Endothelial cell (in vitro differentiated cells): ENCODE measurements around the gene UQCRFS1. TPM values are rescaled to one million over a fixed set of nuclear protein-coding genes. Genes with fewer than 3 reads are reported as not detected.
"Not testable (repeated sequence)": the region's sequence is repeated elsewhere in the genome, so short reads cannot be mapped to it uniquely, and the experiment has no call there.

Experiments
- DNase-seq: peaks from one replicate; pipeline ENCODE4 v3.0.0; 2021; ENCODE audit warnings: low spot score
- H3K27ac Mint-ChIP-seq: one replicate; pipeline ENCODE4 v1.8.0; 2021; ENCODE audit warnings: mixed read lengths, inconsistent platforms; ENCODE audit not compliant: unreplicated experiment
- H3K27me3 Mint-ChIP-seq: one replicate; pipeline ENCODE4 v1.8.0; 2021; ENCODE audit warnings: mild to moderate bottlenecking, moderate library complexity, mixed read lengths, inconsistent platforms; ENCODE audit not compliant: unreplicated experiment
- H3K36me3 Mint-ChIP-seq: one replicate; pipeline ENCODE4 v1.8.0; 2021; ENCODE audit warnings: mild to moderate bottlenecking, low read depth, mixed read lengths, inconsistent platforms; ENCODE audit not compliant: unreplicated experiment
- H3K4me1 Mint-ChIP-seq: one replicate; pipeline ENCODE4 v1.8.0; 2021; ENCODE audit warnings: mild to moderate bottlenecking, mixed read lengths, inconsistent platforms; ENCODE audit not compliant: unreplicated experiment
- H3K4me3 Mint-ChIP-seq: one replicate; pipeline ENCODE4 v1.8.0; 2021; ENCODE audit warnings: mild to moderate bottlenecking, mixed read lengths, inconsistent platforms; ENCODE audit not compliant: unreplicated experiment
- H3K9me3 Mint-ChIP-seq: one replicate; pipeline ENCODE4 v1.8.0; 2021; ENCODE audit warnings: mixed read lengths, inconsistent platforms; ENCODE audit not compliant: unreplicated experiment
- CTCF ChIP-seq: fragments of 200-600 bp; sonication (generic); IDR thresholded peaks from one replicate; pipeline ENCODE4 v1.5.0; 2021; ENCODE audit warnings: antibody characterized with exemption; ENCODE audit not compliant: unreplicated experiment
- total RNA-seq: library from RNA; stranded (reverse); fragmentation: NEBNext Ultra II Directional; extraction: Animal tissue kit (Norgen Biotek cat#: 25700); gene quantifications from one replicate; pipeline ENCODE4 v1.2.1, GENCODE V29; 2021; ENCODE audit not compliant: unreplicated experiment

The UQCRFS1 gene
- total RNA-seq, 1 donor from 2014 or later, result 32.6 TPM

DNA sequence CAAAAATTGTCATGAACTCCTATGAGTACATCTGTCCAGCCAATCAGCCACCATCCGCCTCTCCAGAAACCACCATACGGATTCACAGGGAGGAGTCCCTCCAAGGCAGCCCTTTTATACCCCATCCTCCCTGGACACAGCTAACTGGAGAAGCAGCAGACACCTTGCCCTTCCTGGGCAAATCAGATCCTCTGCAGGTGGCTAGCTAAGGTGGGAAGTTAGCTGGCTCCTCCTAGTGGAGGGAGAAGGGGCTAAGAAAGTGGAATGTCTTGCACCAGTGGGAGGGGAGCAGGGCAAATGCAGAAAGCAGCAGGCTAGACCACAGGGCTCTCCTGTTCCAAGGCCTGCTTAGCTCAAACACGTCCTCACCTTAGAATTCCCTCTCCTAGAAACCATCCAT lies 46.2 kb upstream of the UQCRFS1 start:
- no peaks in the 10 kb centered on the region for H3K36me3 Mint-ChIP-seq
- H3K27ac Mint-ChIP-seq, result no peak overlapping the region
- H3K4me1 Mint-ChIP-seq, result no peaks in the 10 kb centered on the region
- no peak for TF ChIP-seq CTCF
- H3K27me3 Mint-ChIP-seq, result peaks cover 4% of the 10 kb centered on the region
- no peak overlapping the region for H3K4me3 Mint-ChIP-seq
- DNase-seq, result no peak
- peaks cover 3% of the 10 kb centered on the region for H3K9me3 Mint-ChIP-seq

- H3K27ac Mint-ChIP-seq, result no peak overlapping the region
- H3K27me3 Mint-ChIP-seq, result peaks cover 4% of the 10 kb centered on the region
These were observed 43.6 kb upstream of the UQCRFS1 start for GRCh38 chr19:29256516-29256915.

DNA sequence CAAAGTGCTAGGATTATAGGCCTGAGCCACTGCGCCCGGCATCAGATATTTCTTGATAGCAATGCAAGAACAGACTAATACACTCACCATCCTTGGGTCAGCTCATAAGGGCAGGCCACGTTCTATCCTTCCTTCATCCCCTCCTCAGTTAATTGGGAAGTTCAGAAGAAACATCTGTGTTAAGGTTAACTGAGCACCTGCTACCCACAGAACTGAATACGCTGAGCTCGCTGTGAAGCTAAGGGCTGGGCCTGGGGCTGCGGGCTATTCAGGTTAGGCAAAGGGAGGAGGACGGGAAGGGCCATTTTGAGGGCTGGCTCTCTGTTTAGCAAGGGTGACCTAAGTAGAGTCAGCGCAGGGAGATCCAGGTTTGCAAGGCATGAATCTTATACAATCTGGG lies 43.0 kb upstream of the UQCRFS1 start:
- DNase-seq, result no peak
- no peak overlapping the region for H3K4me3 Mint-ChIP-seq
- H3K27ac Mint-ChIP-seq, result no peak overlapping the region
- peaks cover 3% of the 10 kb centered on the region for H3K9me3 Mint-ChIP-seq
- H3K27me3 Mint-ChIP-seq, result peaks cover 4% of the 10 kb centered on the region
- no peaks in the 10 kb centered on the region for H3K36me3 Mint-ChIP-seq
- H3K4me1 Mint-ChIP-seq, result no peaks in the 10 kb centered on the region
- no peak for TF ChIP-seq CTCF

More at GRCh38 chr19:29256516-29256915, 43.6 kb upstream of the UQCRFS1 start:
- DNase-seq, result no peak
- H3K36me3 Mint-ChIP-seq, result no peaks in the 10 kb centered on the region
- peaks cover 3% of the 10 kb centered on the region for H3K9me3 Mint-ChIP-seq
- TF ChIP-seq CTCF, result no peak
- H3K4me3 Mint-ChIP-seq, result no peak overlapping the region
- no peaks in the 10 kb centered on the region for H3K4me1 Mint-ChIP-seq

DNA sequence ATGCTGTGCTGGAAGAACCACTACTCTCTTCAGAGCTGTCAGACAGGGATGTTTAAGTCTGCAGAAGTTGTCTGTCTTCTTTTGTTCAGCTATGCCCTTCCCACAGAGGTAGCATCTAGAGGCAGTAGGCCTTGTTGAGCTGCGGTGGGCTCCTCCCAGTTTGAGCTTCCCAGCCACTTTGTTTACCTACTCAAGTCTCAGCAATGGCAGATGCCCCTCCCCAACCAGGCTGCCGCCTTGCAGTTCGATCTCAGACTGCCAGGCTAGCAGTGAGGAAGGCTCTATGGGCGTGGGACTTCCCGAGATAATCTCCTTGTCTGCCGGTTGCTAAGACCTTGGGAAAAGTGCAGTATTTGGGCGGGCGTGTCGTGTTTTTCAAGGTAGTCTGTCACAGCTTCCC lies 42.1 kb upstream of the UQCRFS1 start:
- no peak for DNase-seq
- Mint-ChIP-seq H3K4me3 (no peak overlapping the region), H3K36me3 (no peaks in the 10 kb centered on the region), H3K27ac (no peak overlapping the region), H3K9me3 (peaks cover 3% of the 10 kb centered on the region), H3K27me3 (peaks cover 4% of the 10 kb centered on the region), H3K4me1 (no peaks in the 10 kb centered on the region)
- TF ChIP-seq CTCF, result no peak

DNA sequence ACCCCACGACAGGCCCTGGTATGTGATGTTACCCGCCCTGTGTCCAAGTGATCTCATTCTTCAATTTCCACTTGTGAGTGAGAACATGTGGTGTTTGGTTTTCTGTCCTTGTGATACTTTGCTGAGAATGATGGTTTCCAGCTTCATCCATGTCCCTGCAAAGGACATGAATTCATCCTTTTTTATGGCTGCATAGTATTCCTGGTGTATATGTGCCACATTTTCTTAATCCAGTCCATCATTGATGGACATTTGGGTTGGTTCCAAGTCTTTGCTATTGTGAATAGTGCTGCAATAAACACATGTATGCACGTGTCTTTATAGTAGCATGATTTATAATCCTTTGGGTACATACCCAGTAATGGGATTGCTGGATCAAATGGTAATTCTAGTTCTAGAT lies 36.8 kb upstream of the UQCRFS1 start:
- not testable (repeated sequence) for H3K4me1 Mint-ChIP-seq, H3K27me3 Mint-ChIP-seq, DNase-seq

DNA sequence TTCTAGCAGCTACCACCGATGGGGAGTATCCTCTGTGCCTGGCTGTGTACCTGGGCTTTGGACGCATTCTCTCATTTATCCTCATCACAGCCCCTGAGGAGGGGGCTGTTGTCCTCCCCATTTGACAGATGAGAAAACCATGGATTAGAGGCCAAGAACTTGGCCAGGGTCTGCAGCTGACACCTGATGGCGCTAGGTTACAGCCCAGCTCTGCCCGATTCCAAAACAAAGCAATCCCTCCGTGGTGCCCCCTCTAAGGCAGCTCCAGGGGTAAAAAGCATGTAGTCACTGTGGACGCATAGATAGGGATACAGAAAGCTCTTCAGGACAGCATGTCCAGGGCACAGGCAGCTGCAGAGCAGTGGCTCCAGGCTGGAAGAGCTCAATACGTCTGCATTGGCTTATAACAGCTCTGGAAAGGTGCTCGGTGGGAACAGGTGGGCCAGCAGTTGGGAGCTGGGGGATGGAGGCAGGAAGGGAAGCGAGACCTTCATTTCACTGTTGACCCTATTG lies 35.4 kb upstream of the UQCRFS1 start:
- Mint-ChIP-seq H3K27ac (no peak overlapping the region), H3K36me3 (no peaks in the 10 kb centered on the region), H3K4me3 (no peak overlapping the region), H3K27me3 (no peaks in the 10 kb centered on the region), H3K4me1 (no peaks in the 10 kb centered on the region), H3K9me3 (no peaks in the 10 kb centered on the region)
- DNase-seq, result no peak
- no peak for TF ChIP-seq CTCF

More for the DNA sequence above, 36.8 kb upstream of the UQCRFS1 start:
- H3K36me3 Mint-ChIP-seq, H3K4me3 Mint-ChIP-seq, H3K27ac Mint-ChIP-seq, H3K9me3 Mint-ChIP-seq: not testable (repeated sequence)
